HUES64 (cell line): ENCODE measurements around the gene ATP6V0E2.

ENCODE experiments used
- H3K27ac ChIP-seq: 2 replicates; pipeline ENCODE4 v1.7.0; 2013; ENCODE audit warnings: low read depth, low read length, inconsistent platforms
- H3K27me3 ChIP-seq: 2 replicates; pipeline ENCODE4 v1.6.1; 2013; ENCODE audit warnings: mild to moderate bottlenecking, low read length; ENCODE audit not compliant: insufficient read depth
- H3K36me3 ChIP-seq: 2 replicates; pipeline ENCODE4 v1.6.1; 2013; ENCODE audit warnings: mild to moderate bottlenecking, low read length; ENCODE audit not compliant: insufficient read depth
- H3K4me1 ChIP-seq: 2 replicates; pipeline ENCODE4 v1.6.1; 2013; ENCODE audit warnings: mild to moderate bottlenecking, low read length, moderate library complexity; ENCODE audit not compliant: insufficient read depth
- H3K4me3 ChIP-seq: 2 replicates; pipeline ENCODE4 v1.5.1; 2013; ENCODE audit warnings: mild to moderate bottlenecking, low read length, moderate library complexity
- H3K9ac ChIP-seq: 2 replicates; pipeline ENCODE4 v1.6.1; 2013; ENCODE audit warnings: mild to moderate bottlenecking, low read depth, low read length
- H3K9me3 ChIP-seq: 2 replicates; pipeline ENCODE4 v1.6.1; 2013; ENCODE audit warnings: low read depth, low read length; ENCODE audit not compliant: insufficient read depth
- WGBS: fragments of 150-250, 120-280 bp; methylation state at CpG from one replicate; pipeline ENCODE4 v1.1.7; 2013; ENCODE audit warnings: missing lambda C conversion rate; 5-methylcytosine and 5-hydroxymethylcytosine counted together

The ATP6V0E2 gene

GRCh38 chr7:149830997-149831740 lies 42.6 kb upstream of the ATP6V0E2 start:
- no peak overlapping the region for H3K4me3 ChIP-seq
- 58% methylated on average over 11 of the region's 11 CpGs for WGBS
- H3K27ac ChIP-seq = no peak overlapping the region
- H3K27me3 ChIP-seq = peaks cover 10% of the 10 kb centered on the region; the same call in 1 of the 2 replicates
- no peak overlapping the region for H3K9ac ChIP-seq
- H3K4me1 ChIP-seq = peaks cover 9% of the 10 kb centered on the region; the same call in 1 of the 2 replicates
- no peaks in the 10 kb centered on the region for H3K36me3 ChIP-seq
- no peaks in the 10 kb centered on the region for H3K9me3 ChIP-seq

DNA sequence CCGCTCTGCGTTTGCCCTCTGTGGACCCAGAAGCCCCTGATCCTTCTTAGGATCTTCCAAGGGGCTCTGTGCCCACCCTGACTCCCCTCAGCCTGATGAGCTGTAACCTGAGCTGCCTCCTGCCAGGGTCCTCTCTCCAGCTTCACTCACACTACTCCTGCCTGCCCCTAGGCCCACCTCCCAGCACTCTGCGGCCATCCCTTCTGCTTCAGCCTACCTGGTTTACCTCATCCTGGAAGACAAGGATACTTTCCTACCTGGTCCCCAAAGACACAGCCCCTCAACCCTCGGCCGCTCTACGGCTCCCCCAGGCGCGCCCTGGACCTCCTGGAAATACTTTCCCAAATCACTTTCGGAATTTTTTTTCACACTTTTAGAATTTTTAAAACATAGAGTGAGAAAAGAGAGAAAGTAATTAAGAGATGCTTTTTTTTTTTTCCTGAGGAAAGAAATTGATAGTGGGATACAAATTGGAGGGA lies 42.0 kb upstream of the ATP6V0E2 start:
- Histone ChIP-seq H3K4me1 (peaks cover 9% of the 10 kb centered on the region; the same call in 1 of the 2 replicates), H3K27me3 (peaks cover 10% of the 10 kb centered on the region; the same call in 1 of the 2 replicates), H3K4me3 (no peak overlapping the region), H3K27ac (no peak overlapping the region), H3K36me3 (no peaks in the 10 kb centered on the region), H3K9me3 (no peaks in the 10 kb centered on the region), H3K9ac (no peak overlapping the region)
- 74% methylated on average over 8 of the region's 9 CpGs for WGBS

DNA sequence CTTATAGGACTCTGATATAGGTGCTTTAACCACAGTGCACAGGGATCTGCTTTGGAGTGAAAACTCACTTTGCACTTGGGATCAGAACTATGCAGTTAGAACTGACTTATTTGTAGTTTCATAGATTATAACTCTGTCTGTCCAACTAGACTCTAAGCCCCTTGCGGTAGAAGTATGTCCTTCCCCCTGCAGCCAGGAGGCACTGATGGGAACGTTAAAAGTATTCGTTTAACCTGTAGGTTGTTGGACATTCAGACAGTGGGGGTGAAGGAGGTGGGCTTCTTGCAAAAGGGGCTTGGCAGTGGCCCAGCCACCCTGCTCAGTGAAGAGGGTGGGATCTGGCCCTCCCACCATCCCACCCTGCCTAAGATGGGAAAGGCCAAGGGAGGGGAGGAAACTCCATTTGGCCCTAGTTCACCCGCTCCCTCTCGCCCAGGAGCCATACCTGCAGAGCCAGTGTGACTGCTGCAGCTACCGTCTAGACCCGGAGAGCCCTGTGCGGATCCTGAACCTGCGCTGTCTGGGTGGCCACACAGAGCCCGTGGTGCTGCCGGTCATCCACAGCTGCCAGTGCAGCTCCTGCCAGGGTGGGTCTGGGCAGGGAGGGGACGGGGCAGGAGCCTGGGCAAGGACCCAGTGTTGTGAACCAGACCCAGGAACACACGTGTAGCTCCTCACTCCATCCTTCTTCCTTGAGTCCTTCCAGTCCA lies 41.3 kb upstream of the ATP6V0E2 start:
- Histone ChIP-seq H3K27me3 (peaks cover 10% of the 10 kb centered on the region; the same call in 1 of the 2 replicates), H3K27ac (no peak overlapping the region), H3K9me3 (no peaks in the 10 kb centered on the region), H3K4me3 (no peak overlapping the region), H3K9ac (no peak overlapping the region), H3K4me1 (peaks cover 9% of the 10 kb centered on the region; the same call in 1 of the 2 replicates), H3K36me3 (no peaks in the 10 kb centered on the region)
- 87% methylated on average over 13 of the region's 13 CpGs for WGBS

GRCh38 chr7:149833495-149834130 lies 40.2 kb upstream of the ATP6V0E2 start:
- no peak overlapping the region for H3K4me3 ChIP-seq
- peaks cover 10% of the 10 kb centered on the region; the same call in 1 of the 2 replicates for H3K27me3 ChIP-seq
- peaks cover 9% of the 10 kb centered on the region; the same call in 1 of the 2 replicates for H3K4me1 ChIP-seq
- no peak overlapping the region for H3K27ac ChIP-seq
- H3K9me3 ChIP-seq = no peaks in the 10 kb centered on the region
- H3K9ac ChIP-seq = no peak overlapping the region
- H3K36me3 ChIP-seq = no peaks in the 10 kb centered on the region
- 88% methylated on average over 12 of the region's 12 CpGs for WGBS

DNA sequence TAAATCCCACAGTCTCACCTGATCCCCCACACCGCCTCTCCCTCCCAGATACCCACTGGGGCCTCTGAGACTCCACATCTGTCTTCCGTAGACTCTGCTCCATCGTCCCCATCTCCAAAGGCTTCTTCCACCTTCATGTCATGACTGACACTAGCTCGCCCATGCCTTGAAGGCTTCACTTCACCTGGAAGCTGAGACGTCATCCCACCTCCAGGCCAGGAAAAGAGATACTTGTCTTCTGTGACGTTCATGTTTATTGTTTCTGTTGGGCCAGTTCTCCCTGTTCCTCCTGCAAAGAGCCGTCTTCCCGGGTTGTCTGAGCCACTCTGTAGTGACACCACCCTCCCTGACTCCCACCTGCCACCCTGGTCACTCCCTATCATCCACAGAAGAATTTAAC lies 39.2 kb upstream of the ATP6V0E2 start:
- Histone ChIP-seq H3K36me3 (no peaks in the 10 kb centered on the region), H3K4me3 (no peak overlapping the region), H3K9me3 (no peaks in the 10 kb centered on the region), H3K27me3 (peaks cover 18% of the 10 kb centered on the region), H3K27ac (no peak overlapping the region), H3K4me1 (peaks cover 14% of the 10 kb centered on the region), H3K9ac (no peak overlapping the region)
- 88% methylated on average over 8 of the region's 8 CpGs for WGBS

DNA sequence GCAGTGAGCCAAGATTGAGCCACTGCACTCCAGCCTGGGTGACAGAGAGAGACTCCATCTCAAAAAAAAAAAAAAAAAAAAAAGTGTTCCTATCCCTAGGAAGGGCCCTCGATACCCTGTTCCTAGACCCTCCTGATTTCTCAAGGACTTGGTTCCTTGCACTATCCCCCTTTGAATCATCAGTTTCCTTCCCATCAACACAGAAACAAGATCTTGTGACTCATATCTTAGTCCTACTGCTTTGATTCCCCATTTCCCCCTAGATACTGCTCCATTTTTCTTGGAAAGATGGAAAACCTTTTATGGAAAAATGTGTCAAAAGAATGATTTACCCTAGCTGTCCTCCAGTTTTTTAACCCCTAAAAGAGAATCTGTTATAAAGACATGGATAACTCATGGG lies 37.3 kb upstream of the ATP6V0E2 start:
- peaks cover 20% of the 10 kb centered on the region for H3K27me3 ChIP-seq
- peaks cover 12% of the 10 kb centered on the region for H3K4me1 ChIP-seq
- H3K27ac ChIP-seq = no peak overlapping the region
- no peak overlapping the region for H3K9ac ChIP-seq
- no peak overlapping the region for H3K4me3 ChIP-seq
- no peaks in the 10 kb centered on the region for H3K36me3 ChIP-seq
- 95% methylated on average over 1 of the region's 1 CpG for WGBS
- H3K9me3 ChIP-seq = no peaks in the 10 kb centered on the region

GRCh38 chr7:149837564-149838223 lies 36.1 kb upstream of the ATP6V0E2 start:
- Histone ChIP-seq H3K9ac (no peak overlapping the region), H3K27ac (no peak overlapping the region), H3K36me3 (no peaks in the 10 kb centered on the region), H3K27me3 (peaks cover 30% of the 10 kb centered on the region), H3K4me3 (no peak overlapping the region), H3K4me1 (peaks cover 5% of the 10 kb centered on the region), H3K9me3 (no peaks in the 10 kb centered on the region)
- WGBS = 36% methylated on average over 17 of the region's 17 CpGs

GRCh38 chr7:149838224-149838991 lies 35.4 kb upstream of the ATP6V0E2 start, which contains the start of gene ZNF862:
ZNF862 (plus strand) TSS chr7:149838375; CDS start chr7:149838612, 237 bp downstream.
- peaks cover 5% of the 10 kb centered on the region for H3K4me1 ChIP-seq
- under 1% methylated on average over 86 of the region's 86 CpGs for WGBS
- no peaks in the 10 kb centered on the region for H3K9me3 ChIP-seq
- no peaks in the 10 kb centered on the region for H3K36me3 ChIP-seq
- H3K9ac ChIP-seq = peak within 1 kb of the TSS; percentile 63
- peak within 1 kb of the TSS; percentile 85 for H3K4me3 ChIP-seq
- H3K27ac ChIP-seq = peak within 1 kb of the TSS; percentile 54; the same call in 1 of the 2 replicates
- peaks cover 33% of the 10 kb centered on the region for H3K27me3 ChIP-seq

- Histone ChIP-seq H3K9ac (peak overlapping the region; percentile 63), H3K4me1 (peaks cover 5% of the 10 kb centered on the region), H3K9me3 (no peaks in the 10 kb centered on the region), H3K36me3 (no peaks in the 10 kb centered on the region), H3K27me3 (peaks cover 33% of the 10 kb centered on the region), H3K4me3 (peak overlapping the region; percentile 85), H3K27ac (0 out of 2 replicates have a peak overlapping the region, but pooled peaks have one; percentile 5)
- 10% methylated on average over 6 of the region's 6 CpGs for WGBS
Observed at GRCh38 chr7:149838992-149839408, 34.8 kb upstream of the ATP6V0E2 start.

DNA sequence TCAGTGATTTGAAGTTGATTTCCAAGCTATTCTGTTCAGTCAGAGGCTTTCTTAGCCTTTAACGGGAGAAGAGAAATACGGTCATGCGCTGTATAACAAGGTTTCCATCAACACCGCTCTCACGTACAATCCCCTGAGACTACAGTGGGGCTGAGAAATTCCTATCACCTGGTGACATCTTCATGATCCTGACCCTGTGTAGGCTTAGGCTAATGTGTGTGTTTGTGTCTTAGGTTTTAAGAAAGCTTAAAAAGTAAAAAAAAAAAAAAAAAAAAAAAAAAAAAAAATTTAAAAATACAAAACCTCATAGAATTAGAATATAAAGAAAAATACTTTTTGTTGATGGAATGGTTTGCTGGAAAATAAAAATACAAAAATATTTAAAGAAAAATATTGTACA lies 33.8 kb upstream of the ATP6V0E2 start:
- Histone ChIP-seq H3K27ac (no peak overlapping the region), H3K9ac (no peak overlapping the region), H3K36me3 (no peaks in the 10 kb centered on the region), H3K4me3 (no peak overlapping the region), H3K27me3 (peaks cover 32% of the 10 kb centered on the region), H3K4me1 (peaks cover 5% of the 10 kb centered on the region), H3K9me3 (no peaks in the 10 kb centered on the region)
- WGBS = 97% methylated on average over 5 of the region's 5 CpGs
